Neural cell (in vitro differentiated cells): ENCODE results near the gene STKLD1. TPM values are rescaled to one million over a fixed set of nuclear protein-coding genes. Genes with fewer than 3 reads are reported as not detected.

ENCODE experiments used
- H2AFZ ChIP-seq: fragments of 200-600, 300-800 bp; sonication (generic), shearing (Covaris generic); 2 replicates; pipeline ENCODE4 v1.6.0; 2014; ENCODE audit warnings: low read depth, mild to moderate bottlenecking, antibody characterized with exemption, low read length, moderate library complexity
- H3F3A ChIP-seq: fragments of 200-600 bp; shearing (Covaris generic); 2 replicates; pipeline ENCODE4 v1.6.1; 2016; ENCODE audit warnings: mild to moderate bottlenecking, moderate library complexity, mixed read lengths, antibody characterized with exemption, low read length; ENCODE audit not compliant: insufficient read depth, poor library complexity, severe bottlenecking
- H3K27ac ChIP-seq: fragments of 200-600, 300-800 bp; sonication (generic), shearing (Covaris generic); 2 replicates; pipeline ENCODE4 v1.5.1; 2014; ENCODE audit warnings: mild to moderate bottlenecking, low read length, moderate library complexity
- H3K27me3 ChIP-seq: fragments of 300-800, 200-600 bp; sonication (generic), shearing (Covaris generic); 2 replicates; pipeline ENCODE4 v1.6.0; 2014; ENCODE audit warnings: mild to moderate bottlenecking, low read depth, low read length, moderate library complexity; ENCODE audit not compliant: insufficient read depth
- H3K36me3 ChIP-seq: fragments of 300-800, 200-600 bp; sonication (generic), shearing (Covaris generic); 2 replicates; pipeline ENCODE4 v1.5.1; 2014; ENCODE audit warnings: mild to moderate bottlenecking, antibody characterized with exemption, low read length, moderate library complexity; ENCODE audit not compliant: insufficient read depth
- H3K4me2 ChIP-seq: fragments of 300-800, 200-600 bp; sonication (generic), shearing (Covaris generic); 2 replicates; pipeline ENCODE4 v1.6.0; 2014; ENCODE audit warnings: mild to moderate bottlenecking, low read length
- H3K4me3 ChIP-seq: fragments of 300-800, 200-600 bp; sonication (generic), shearing (Covaris generic); 2 replicates; pipeline ENCODE4 v1.5.1; 2014; ENCODE audit warnings: mild to moderate bottlenecking, low read length, moderate library complexity
- H3K79me2 ChIP-seq: fragments of 200-600 bp; shearing (Covaris generic); replicated peaks from 2 replicates; pipeline ENCODE4 v1.6.0; 2014; ENCODE audit warnings: mild to moderate bottlenecking, low read length, moderate library complexity; ENCODE audit not compliant: insufficient read depth
- H3K9ac ChIP-seq: fragments of 300-800, 200-600 bp; sonication (generic), shearing (Covaris generic); 2 replicates; pipeline ENCODE4 v1.6.1; 2016; ENCODE audit warnings: mild to moderate bottlenecking, low read length, mixed read lengths
- H3K9me2 ChIP-seq: fragments of 200-600 bp; shearing (Covaris generic); 2 replicates; pipeline ENCODE4 v1.6.1; 2016; ENCODE audit warnings: mild to moderate bottlenecking, low read length, mixed read lengths; ENCODE audit not compliant: insufficient read depth
- H3K9me3 ChIP-seq: fragments of 200-600, 300-800 bp; sonication (generic), shearing (Covaris generic); 2 replicates; pipeline ENCODE4 v1.6.1; 2016; ENCODE audit warnings: mild to moderate bottlenecking, mixed run types, low read length, moderate library complexity, mixed read lengths
- H4K20me1 ChIP-seq: fragments of 200-600 bp; shearing (Covaris generic); 2 replicates; pipeline ENCODE4 v1.6.1; 2016; ENCODE audit warnings: mild to moderate bottlenecking, mixed run types; ENCODE audit not compliant: insufficient read depth
- EP300 ChIP-seq: fragments of 450-650 bp; conservative IDR thresholded peaks from 2 replicates; pipeline ENCODE4 v1.6.1; 2014; ENCODE audit warnings: antibody characterized with exemption, mild to moderate bottlenecking, moderate library complexity; ENCODE audit not compliant: poor library complexity, severe bottlenecking
- EZH2 ChIP-seq: fragments of 200-600, 300-800 bp; shearing (Covaris generic), sonication (generic); IDR thresholded peaks from 2 replicates; pipeline ENCODE4 v1.6.1; 2014; ENCODE audit warnings: antibody characterized with exemption, low read length, borderline replicate concordance, mild to moderate bottlenecking; ENCODE audit not compliant: insufficient read depth, poor library complexity, severe bottlenecking
- MXI1 ChIP-seq: fragments of 450-650 bp; conservative IDR thresholded peaks from 2 replicates; pipeline ENCODE4 v1.6.1; 2014; ENCODE audit warnings: antibody characterized with exemption, mild to moderate bottlenecking; ENCODE audit not compliant: poor library complexity, severe bottlenecking
- POLR2AphosphoS5 ChIP-seq: IDR thresholded peaks from 2 replicates; pipeline ENCODE4 v1.6.1; 2012
- RAD21 ChIP-seq: fragments of 450-650 bp; conservative IDR thresholded peaks from 2 replicates; pipeline ENCODE4 v1.6.1; 2014; ENCODE audit warnings: antibody characterized with exemption, mild to moderate bottlenecking, moderate library complexity
- SMC3 ChIP-seq: fragments of 450-650 bp; conservative IDR thresholded peaks from 2 replicates; pipeline ENCODE4 v1.6.1; 2014; ENCODE audit warnings: antibody characterized with exemption, mild to moderate bottlenecking, moderate library complexity; ENCODE audit not compliant: poor library complexity
- TAF1 ChIP-seq: IDR thresholded peaks from 2 replicates; pipeline ENCODE4 v1.6.1; 2012; ENCODE audit warnings: low read depth
- polyA plus RNA-seq: library from polyadenylated mRNA; depleted of rRNA; stranded (reverse); fragments of >200 nt; gene quantifications from 2 replicates; pipeline ENCODE4 v1.2.3, GENCODE V29; 2014
- TF ChIP-seq, protein P1 (sequence below): fragments of 450-650 bp; IDR thresholded peaks from 2 replicates; pipeline ENCODE4 v1.5.1; 2014; ENCODE audit warnings: antibody characterized with exemption, mild to moderate bottlenecking, moderate library complexity; ENCODE audit not compliant: poor library complexity, severe bottlenecking
- TF ChIP-seq, protein P2 (sequence below): IDR thresholded peaks from 2 replicates; pipeline ENCODE4 v1.6.1; 2012; ENCODE audit warnings: borderline replicate concordance

Gene STKLD1
- polyA plus RNA-seq, 1 donor from 2014 or later, result 1.1 TPM

GRCh38 chr9:133424187-133424586 is 48.0 kb downstream of the STKLD1 start:
- Histone ChIP-seq H3K9ac (no peak overlapping the region), H3K9me3 (peaks cover 10% of the 10 kb centered on the region), H2AFZ (no peak overlapping the region), H3F3A (no peaks in the 10 kb centered on the region), H3K79me2 (no peaks in the 10 kb centered on the region), H3K9me2 (no peaks in the 10 kb centered on the region), H4K20me1 (no peaks in the 10 kb centered on the region), H3K4me3 (no peak overlapping the region), H3K36me3 (no peaks in the 10 kb centered on the region), H3K27me3 (peaks cover 15% of the 10 kb centered on the region), H3K4me2 (no peak overlapping the region), H3K27ac (no peak overlapping the region)
- TF ChIP-seq TAF1, result no peak
- TF ChIP-seq EZH2, result no peak
- TF ChIP-seq SMC3, result no peak
- no peak for TF ChIP-seq RAD21
- TF ChIP-seq, protein P1, sequence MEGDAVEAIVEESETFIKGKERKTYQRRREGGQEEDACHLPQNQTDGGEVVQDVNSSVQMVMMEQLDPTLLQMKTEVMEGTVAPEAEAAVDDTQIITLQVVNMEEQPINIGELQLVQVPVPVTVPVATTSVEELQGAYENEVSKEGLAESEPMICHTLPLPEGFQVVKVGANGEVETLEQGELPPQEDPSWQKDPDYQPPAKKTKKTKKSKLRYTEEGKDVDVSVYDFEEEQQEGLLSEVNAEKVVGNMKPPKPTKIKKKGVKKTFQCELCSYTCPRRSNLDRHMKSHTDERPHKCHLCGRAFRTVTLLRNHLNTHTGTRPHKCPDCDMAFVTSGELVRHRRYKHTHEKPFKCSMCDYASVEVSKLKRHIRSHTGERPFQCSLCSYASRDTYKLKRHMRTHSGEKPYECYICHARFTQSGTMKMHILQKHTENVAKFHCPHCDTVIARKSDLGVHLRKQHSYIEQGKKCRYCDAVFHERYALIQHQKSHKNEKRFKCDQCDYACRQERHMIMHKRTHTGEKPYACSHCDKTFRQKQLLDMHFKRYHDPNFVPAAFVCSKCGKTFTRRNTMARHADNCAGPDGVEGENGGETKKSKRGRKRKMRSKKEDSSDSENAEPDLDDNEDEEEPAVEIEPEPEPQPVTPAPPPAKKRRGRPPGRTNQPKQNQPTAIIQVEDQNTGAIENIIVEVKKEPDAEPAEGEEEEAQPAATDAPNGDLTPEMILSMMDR, result no peak
- TF ChIP-seq, protein P2, sequence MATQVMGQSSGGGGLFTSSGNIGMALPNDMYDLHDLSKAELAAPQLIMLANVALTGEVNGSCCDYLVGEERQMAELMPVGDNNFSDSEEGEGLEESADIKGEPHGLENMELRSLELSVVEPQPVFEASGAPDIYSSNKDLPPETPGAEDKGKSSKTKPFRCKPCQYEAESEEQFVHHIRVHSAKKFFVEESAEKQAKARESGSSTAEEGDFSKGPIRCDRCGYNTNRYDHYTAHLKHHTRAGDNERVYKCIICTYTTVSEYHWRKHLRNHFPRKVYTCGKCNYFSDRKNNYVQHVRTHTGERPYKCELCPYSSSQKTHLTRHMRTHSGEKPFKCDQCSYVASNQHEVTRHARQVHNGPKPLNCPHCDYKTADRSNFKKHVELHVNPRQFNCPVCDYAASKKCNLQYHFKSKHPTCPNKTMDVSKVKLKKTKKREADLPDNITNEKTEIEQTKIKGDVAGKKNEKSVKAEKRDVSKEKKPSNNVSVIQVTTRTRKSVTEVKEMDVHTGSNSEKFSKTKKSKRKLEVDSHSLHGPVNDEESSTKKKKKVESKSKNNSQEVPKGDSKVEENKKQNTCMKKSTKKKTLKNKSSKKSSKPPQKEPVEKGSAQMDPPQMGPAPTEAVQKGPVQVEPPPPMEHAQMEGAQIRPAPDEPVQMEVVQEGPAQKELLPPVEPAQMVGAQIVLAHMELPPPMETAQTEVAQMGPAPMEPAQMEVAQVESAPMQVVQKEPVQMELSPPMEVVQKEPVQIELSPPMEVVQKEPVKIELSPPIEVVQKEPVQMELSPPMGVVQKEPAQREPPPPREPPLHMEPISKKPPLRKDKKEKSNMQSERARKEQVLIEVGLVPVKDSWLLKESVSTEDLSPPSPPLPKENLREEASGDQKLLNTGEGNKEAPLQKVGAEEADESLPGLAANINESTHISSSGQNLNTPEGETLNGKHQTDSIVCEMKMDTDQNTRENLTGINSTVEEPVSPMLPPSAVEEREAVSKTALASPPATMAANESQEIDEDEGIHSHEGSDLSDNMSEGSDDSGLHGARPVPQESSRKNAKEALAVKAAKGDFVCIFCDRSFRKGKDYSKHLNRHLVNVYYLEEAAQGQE, result no peak
- TF ChIP-seq MXI1, result no peak
- no peak for TF ChIP-seq POLR2AphosphoS5
- no peak for TF ChIP-seq EP300

- Histone ChIP-seq H3K4me2 (no peak overlapping the region), H3K79me2 (no peaks in the 10 kb centered on the region), H3K27ac (no peak overlapping the region), H3K9me2 (no peaks in the 10 kb centered on the region), H3K9ac (no peak overlapping the region), H3F3A (no peaks in the 10 kb centered on the region), H3K27me3 (peaks cover 24% of the 10 kb centered on the region), H3K9me3 (peaks cover 10% of the 10 kb centered on the region), H3K36me3 (no peaks in the 10 kb centered on the region), H2AFZ (no peak overlapping the region), H4K20me1 (no peaks in the 10 kb centered on the region), H3K4me3 (no peak overlapping the region)
- TF ChIP-seq MXI1 (no peak), EP300 (no peak), RAD21 (no peak), TAF1 (no peak), EZH2 (no peak), POLR2AphosphoS5 (no peak), SMC3 (no peak)
- TF ChIP-seq, protein P2, result no peak
- TF ChIP-seq, protein P1, result no peak
Measured at GRCh38 chr9:133425049-133425632, 49.0 kb downstream of the STKLD1 start.
